GM21825 (cell line): ENCODE results near the gene PCDH15.
"Not testable (repeated sequence)": the region's sequence is repeated elsewhere in the genome, so short reads cannot be mapped to it uniquely, and the experiment has no call there.

ENCODE experiments used
- ATAC-seq: cut with Tn5 transposase; IDR thresholded peaks from one replicate; pipeline ENCODE4 v1.9.1; 2021; ENCODE audit warnings: mild to moderate bottlenecking, moderate library complexity; ENCODE audit not compliant: unreplicated experiment

PCDH15 gene

DNA sequence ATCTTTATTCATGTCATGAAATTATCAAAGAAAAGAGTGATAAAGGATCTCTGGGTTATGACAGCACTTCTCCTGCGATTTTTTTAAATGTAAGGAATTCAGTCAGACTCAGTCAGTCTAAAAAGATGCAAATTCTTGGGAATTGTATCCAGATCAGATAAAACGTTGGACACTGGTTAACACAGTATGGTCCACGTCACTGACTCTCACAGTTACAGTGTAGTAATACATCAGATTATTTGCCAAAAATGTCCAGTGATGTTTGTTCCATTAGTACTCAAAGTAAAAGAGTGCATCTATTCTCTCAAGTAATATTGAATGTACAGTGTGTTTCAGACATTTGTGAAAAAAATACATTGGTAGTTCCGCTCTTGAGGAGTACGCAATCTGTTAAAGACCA, 224.5 kb downstream of the PCDH15 start:
- no peak for ATAC-seq

DNA sequence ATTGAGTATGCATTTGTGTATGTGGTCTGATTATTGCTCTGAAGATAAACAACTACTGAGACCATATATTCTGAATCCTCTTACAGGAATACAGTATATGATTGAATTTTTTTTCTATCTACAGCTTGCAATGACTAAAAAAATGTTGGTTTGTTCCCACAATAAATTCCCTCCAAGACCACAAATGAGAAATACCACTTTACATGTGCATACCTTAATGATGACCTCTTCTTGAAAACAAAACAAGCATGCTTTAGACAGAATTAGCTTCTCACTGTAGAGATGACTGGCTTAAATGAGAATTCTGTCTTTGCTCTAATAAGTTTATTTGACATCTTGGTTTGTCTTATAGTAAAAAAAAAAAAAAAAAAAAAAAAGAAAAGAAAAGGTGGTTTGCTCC, 241.5 kb downstream of the PCDH15 start:
- no peak for ATAC-seq

DNA sequence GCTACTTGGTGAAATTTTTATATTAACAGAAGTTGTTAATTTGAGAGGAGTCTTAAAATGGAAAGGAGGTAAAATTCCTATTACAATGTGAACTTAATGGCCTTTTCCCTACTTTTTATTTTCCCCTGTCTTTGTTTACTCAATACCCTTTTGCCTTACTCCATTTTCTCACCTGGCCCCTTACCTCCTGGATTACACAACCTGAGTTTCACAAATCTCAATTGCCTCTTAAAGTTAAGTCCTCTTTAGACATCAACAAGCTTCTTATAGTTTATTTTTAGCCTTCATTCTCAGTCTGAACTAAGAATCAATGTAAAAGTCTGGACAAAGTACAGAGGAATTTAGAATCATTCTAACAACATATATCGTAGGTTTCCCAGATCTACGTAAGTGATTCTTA, 247.0 kb downstream of the PCDH15 start:
- ATAC-seq = no peak

DNA sequence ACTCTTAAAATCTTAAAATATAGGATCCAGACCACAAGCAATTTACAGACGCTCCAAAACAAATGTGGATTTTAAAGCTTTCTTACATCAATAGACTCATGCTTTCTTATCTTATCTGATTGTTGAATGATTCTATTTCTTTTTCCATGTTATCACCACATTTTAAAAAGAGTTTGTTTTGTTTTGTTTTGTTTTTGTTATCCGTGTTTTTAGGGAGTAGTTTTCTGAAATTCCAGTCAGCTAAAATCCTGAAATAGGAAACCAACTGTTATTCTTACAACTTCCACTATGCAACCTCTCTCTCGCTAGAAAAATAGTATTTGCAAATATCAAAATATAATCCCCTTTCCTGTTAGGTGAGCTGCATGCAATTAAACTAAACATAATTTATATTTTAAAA, 251.0 kb downstream of the PCDH15 start:
- ATAC-seq = no peak

DNA sequence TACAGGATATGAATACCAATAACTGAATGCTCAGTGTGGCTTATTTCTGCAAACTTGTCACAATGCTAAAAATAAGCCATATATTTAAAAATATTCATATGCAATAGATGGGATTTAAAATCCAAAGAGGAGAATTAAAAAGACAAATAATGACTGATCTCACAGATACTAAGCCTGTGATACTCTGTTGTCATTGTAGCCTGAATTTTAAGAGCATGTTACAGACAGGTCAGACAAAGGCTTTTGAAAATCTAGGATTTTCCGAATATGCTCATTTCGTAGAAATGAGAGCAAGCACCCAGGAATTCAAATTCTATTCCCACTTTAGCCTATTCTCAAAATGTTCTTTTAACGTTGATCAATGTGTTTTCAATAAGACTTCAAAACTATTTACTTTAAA, 269.7 kb downstream of the PCDH15 start:
- ATAC-seq = no peak

DNA sequence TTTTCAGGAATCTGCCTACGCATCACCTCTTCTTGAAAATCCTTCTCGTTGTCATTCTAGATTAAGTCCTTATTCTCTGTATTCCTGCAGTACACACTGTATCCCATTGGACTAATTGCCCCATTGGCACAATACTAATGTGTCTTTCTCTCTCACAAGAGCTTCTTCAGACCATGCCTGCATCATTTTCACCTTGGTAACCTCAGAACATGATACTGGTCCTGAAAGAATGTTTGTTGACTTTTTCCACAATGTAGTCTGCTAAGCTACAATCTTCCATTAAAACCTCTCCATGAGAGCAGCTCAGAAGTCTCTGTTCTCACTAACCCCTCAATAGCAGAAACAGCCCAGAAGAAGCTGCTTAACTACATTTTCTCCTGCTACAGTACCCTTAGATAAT, 270.7 kb downstream of the PCDH15 start:
- no peak for ATAC-seq

DNA sequence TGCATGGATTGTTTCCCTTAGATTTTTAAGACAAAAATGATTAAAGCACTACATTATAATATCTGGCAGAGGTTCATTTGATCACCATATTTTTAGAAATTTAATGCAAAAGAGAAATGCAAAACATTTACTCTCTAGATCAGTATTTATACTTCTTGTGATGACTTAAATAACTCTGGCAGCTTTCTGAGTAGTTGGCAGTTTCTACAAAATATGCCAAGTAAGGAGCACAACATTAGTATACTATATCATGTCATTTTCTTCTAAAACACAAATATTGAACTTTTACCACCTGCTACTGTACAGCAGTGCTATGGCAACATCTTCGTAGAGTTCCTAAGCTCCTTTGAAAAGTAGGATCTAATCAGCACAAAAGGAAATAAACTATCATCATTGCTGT, 275.2 kb downstream of the PCDH15 start:
- no peak for ATAC-seq

DNA sequence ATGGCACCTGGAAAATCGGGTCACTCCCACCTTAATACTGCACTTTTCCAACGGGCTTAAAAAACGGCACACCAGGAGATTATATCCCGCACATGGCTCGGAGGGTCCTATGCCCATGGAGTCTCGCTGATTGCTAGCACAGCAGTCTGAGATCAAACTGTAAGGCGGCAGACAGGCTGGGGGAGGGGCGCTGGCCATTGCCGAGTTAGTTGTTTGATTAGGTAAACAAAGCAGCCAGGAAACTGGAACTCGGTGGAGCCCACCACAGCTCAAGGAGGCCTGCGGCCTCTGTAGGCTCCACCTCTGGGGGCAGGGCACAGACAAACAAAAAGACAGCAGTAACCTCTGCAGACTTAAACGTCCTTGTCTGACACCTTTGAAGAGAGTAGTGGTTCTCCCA, 285.8 kb downstream of the PCDH15 start:
- not testable (repeated sequence) for ATAC-seq

DNA sequence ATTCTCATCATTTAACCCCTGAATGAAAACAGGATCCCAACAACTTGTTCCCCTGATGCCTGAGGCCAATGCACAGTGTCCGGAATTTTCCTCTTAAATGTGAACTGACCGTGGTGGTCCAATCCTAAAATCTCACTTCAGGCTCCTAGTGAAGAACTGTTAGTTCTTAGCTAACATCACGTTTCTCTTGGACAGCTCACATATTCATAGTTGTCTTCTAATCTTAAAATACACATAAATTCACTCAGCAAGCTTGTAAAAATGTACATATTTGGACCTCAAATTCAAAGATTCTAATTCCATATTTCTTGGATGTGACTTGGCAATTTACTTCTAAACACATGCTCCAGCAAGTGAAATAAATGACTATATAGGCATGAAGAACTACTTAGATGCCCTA, 297.2 kb downstream of the PCDH15 start:
- no peak for ATAC-seq

DNA sequence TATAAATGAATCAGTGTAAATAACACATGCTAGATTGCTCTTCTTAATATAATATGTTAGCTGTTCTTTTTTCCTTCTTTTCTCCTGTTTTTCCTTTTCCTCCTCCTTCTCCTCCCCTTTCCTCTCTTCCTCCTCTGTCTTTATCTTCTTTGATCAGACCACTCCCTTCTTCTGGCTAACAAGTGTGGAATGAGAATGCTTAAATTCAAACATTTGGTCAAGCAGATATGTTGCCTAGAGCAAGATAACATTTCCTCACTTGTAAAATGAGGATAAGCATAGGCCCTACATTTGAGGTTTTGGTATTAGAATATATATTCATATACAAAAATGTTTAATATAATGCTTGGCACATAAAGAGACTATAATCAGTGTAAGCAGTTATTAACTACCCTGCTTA, 299.1 kb downstream of the PCDH15 start:
- no peak for ATAC-seq

DNA sequence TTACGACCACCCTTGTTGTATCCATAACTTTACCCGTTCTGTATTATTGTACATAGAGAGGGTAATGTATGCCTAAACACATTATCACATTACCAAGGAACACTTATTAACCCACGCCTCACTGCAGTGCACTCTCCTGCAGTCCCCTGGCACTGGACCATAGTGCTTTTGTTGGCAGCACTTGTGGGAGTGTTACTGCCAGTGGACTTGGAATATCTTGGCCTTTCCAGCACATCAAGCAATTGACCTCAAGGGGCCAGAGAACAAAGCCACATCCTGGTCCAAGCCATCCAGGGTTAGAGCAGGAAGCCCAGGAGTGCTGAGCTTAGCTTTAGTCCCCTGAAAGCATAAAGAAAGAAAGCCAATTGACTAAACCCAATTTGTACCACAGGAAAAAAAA, 304.2 kb downstream of the PCDH15 start:
- no peak for ATAC-seq

DNA sequence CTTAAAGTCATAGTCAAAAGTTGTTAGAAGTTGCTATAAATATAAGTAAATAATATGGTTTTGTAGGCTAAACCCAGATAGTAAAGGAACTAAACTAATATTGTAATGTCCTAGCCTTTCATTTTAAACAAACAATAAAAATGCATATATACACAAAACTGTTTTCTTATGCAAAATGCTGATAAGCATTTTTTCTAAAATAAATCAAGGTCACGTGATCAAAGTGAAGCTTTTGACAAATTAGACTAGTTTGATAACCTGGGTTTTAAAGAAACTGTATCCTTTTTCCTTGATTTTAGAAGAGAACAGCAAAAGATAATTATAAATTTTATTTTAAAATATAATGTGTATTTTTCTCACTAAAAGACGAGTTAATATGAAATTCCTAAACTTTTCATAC, 313.3 kb downstream of the PCDH15 start:
- ATAC-seq = no peak

DNA sequence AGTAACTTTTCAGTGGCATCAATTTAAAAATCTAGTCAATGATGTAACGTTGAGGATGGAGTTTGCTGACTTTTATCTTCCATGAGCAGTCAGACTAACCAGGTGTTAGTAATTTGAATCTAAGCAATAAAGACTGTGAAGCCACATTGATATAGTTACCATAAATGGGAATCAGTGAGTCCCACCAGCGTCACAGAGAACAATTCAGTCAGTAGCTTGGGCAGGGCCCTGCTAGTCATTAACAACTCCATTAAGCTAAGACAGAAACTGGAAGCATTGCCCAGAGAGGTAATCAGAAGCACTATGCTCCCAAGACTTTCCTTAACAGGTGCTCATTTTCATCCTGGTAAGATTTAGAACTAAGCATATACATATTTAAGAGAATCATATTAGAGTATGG, 315.1 kb downstream of the PCDH15 start:
- ATAC-seq = no peak

DNA sequence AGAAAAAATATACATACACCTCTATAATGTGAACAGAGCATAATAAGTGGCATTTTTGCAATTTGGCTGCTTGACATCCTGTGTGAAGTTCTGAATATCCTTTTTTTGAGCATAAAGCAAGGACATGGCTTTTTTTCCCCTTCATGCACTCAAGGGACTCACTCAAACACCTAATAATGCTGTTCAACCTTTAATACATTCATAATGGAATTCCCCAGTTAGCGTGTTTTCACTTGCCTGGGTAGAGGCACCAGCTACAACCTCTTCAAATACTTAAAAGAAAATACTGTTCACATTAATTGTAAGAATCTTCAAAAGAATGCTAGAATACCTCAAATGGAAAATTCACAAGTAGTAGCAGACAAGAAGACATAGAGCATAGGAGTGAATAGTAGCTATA, 316.8 kb downstream of the PCDH15 start:
- no peak for ATAC-seq

DNA sequence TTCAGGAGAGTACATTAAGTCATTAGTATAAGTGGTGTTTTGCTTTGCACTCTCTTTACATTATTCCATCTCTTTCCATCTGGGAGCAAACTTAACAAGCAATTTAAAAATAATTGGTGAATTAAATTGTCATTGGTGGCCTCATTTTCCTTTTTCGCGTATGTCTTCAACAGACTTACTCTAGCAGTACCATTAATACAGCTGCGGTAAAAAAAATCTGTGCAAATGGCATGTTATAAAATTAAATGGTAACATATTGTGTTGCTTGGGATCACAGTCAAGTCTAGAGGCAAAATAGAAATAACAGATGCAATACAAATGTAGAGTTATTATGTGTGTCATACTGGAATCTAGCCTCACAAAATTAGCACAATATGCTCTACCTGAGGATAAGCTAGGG, 322.4 kb downstream of the PCDH15 start:
- ATAC-seq = no peak

DNA sequence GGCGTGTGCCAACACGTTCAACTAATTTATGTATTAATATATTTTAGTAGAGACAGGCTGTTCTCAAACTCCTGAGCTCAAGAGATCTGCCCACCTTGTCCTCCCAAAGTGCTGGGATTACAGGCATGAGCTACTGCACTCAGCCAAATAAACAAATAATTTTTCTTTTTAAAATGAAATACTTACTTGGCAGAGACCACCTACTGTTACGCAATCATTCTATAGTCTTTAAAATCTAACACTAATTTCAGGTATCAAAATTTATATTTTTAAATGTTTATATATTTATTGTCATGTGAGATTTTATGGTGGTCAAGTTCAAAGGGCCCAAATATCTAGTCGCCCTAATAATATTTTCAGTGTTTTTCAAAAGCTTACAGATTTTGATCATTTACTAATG, 323.3 kb downstream of the PCDH15 start:
- no peak for ATAC-seq

DNA sequence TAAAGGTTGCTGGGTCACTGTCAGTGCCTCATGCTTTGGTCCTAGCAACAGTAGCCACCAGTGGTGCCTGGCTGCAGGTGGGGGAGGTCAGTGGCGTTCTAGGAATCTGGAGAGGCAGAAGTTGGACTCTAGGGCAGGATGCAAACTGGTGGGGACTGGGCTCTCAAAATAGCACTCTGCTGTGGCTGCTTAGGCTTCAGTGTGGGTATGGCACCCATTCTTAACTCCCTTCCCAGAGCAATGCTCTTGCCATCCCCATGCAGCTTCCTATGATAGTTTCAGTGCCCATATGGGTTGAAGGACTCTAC, 330.8 kb downstream of the PCDH15 start:
- no peak for ATAC-seq

DNA sequence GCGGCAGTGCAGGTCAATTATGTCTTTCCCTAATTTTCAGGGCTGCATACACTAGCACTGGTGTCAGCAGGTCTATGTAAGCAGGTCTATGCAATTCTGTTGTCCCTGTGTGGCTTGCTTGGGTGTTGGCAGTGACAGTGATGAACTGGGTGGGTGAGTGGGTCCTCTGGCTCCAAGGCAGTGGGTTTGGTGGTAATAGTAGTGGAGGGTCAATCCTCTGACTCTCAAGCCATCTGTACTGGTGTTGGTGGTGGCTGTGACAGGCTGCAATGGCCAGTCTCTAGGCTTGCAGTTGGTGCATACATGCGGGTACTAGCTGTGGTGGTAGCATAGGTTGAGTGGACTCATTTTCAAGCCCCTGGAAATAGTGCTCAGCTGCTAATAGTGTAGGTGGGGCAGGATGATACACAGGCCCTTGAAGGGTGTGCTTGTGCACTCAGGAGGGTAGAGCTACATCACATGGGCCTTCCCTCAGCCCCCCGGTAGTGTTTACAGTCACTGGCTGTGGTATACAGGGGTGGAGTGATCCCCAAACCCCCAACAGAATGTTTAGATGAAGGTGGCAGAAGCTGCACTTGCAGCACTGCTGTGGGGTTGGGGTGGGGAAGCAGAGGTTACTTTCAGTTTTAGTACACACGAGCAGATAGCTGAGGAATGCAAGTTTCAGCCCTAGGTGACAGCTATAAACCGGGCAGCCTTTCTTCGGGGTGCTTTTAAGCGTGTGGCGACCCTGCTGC, 331.3 kb downstream of the PCDH15 start:
- ATAC-seq = no peak

DNA sequence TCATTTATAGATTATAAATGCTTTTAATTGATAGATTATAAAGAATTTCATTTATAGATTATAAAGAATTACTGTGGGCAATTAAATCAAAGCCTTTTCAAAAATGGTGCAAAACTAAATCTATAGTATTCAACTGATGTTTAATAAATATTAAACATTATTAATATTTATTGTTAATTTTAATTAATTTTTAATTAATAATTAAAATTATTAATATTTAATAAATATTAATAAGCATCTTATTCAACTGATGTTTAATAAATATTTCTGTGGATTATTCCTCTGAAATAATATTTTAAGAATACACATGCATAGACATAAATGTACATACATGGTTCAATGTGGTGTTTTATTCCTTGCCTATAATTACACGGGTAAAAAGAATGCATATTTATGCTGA, 346.8 kb downstream of the PCDH15 start:
- ATAC-seq = no peak

DNA sequence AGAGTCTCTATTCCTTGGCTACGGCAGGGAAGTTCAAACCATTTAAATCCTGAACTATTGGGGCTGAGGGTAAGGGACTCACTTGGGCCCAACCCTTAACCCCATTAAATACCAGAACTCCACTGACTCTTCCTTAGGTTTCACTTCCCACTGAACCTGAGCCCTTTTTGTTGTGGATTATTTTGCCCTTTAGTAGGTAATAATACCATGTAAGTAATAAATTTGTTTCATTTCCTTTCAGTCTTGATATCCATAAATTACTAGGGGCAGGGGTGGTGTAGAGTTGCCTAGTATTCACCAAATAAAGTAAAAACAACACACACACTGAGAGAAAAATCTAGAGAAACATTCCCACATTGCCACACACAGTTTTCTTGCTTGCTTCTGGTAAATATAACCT, 352.0 kb downstream of the PCDH15 start:
- ATAC-seq = no peak

DNA sequence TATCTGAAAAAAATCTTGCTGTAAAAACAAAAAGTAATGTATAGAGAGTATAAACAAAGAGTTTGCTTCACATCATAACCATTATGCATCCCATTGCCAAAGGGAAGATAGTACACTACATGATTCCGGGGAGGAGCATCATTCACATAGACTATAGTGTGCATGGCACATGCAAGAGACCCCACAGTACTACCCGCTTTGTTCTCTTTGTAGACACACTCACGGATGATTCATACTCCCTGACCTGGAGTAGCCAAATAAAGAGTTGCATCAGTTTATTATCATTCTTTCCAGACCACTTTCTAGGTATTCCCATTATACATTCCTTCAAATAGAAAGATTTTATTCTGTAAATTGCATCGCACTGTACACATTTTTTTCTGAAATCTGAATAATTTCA, 356.9 kb downstream of the PCDH15 start:
- ATAC-seq = no peak

DNA sequence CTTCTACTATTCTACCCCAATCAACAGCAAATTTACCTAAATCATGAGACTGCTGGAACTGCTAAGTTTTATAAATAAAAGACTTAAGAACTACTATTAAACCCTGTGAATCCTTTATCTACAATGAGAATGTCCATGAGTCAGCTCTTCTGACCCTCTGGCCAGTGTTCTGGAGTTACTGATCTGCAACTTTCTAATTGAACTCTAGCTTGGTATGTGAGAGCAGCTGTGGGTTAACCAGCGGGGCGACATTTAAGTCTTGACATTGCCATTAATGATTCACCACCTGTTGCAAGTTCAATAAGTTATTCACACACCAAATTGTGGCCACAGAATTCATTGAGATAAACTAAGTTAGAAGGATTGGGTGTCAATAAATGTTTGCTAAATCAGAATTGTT, 359.8 kb downstream of the PCDH15 start:
- ATAC-seq = no peak

DNA sequence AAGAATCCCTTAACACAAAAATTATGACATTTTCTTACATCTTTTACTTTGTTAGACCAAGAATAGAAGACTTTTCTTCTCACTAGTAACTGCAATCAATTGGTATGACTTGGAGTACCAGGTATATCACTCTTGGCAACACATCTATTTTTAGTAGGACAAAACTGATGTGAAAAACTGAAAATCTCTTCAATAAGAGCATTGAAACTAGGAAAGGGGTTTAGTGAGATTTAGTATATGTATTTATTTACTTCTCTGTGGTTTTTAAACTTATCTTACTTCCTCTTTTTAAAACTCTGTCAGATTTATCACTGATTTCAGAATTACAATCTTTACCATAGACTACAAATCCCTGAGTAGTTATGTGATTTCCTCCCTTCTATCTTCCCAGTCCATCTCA, 366.2 kb downstream of the PCDH15 start:
- no peak for ATAC-seq

DNA sequence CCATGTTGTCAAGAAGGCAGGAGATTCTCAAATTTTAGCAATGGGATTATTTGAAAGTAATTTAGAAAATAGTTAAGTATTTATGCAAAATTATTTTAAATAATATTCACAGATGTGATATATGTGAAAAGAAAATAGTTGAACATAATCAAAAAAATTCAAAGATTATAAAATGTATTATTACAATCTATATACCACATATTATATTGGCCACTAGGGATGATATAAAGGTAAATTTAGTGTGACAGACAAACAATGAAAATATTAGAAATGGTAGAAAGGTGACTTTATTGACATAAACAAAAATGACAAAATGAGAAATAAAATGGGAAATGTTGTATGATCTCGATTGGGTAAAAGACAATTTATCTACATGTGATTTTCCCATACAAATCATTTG, 385.5 kb downstream of the PCDH15 start:
- no peak for ATAC-seq
